ENCODE measurements around the gene GJA3. TPM values are rescaled to one million over a fixed set of nuclear protein-coding genes. Genes with fewer than 3 reads are reported as not detected.

The GJA3 gene
- total and polyA plus RNA-seq, 4 donors: 0.02 to 0.31 (median 0.03) TPM; not detected in 1

DNA sequence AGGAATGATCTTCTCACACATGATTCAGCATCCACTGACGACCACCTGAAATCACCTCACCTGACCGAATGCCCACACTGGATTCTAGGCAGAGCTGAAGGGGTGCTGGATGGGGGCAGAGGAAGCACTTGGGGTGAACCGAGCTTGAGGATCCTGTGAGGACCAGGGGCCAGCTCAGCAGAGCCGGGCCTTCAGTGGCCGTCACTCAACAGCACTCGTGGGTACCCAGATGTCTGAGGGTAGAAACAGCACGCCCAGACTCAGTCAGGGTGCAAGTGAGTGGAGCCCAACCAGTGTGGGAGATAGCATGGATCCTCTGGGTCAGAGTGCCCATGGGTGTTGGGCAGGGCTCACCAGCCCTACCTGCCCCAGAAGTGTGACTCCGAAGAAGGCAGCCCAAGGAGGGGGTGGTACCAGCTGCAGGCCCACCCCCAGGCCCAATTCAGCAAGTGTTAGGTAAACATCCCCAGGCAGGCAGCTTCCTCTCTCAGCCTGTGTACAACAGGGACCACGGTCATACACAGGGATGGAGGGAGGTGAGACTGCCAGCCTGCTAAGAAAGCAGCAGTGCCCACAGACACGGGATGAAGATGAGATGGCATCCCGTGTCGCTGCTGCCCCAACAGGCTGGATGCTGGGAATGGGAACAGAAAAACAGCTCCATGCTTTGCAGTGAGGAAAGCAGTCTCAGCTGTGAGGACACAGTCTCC is 16.6 kb downstream of the GJA3 start:
- DNase-seq: no peak
- no peak overlapping the region for H3K27ac ChIP-seq (ENCODE audit: low read depth in 1 of 2, low read length in 1 of 2)
- H3K9ac ChIP-seq (ENCODE audit: insufficient read depth in 1 of 2, low read length in 2 of 2): no peak overlapping the region
- H3K27me3 ChIP-seq (ENCODE audit: control insufficient read depth in 3 of 3, insufficient read depth in 3 of 3, low read length in 2 of 3): peaks cover 0 to 54% (median 36%) of the 10 kb centered on the region in 3 donors
- peaks cover 0 to 5% (median 0%) of the 10 kb centered on the region in 4 donors for H3K9me3 ChIP-seq (ENCODE audit: control insufficient read depth in 4 of 4, insufficient read depth in 3 of 4, low read length in 3 of 4)
- no peak for ATAC-seq (ENCODE audit: insufficient read depth, low FRiP score)
- 77 to 88% methylated on average over 12 of the region's 12 CpGs for WGBS, 2 donors
- H3K36me3 ChIP-seq (ENCODE audit: control insufficient read depth in 4 of 4, insufficient read depth in 4 of 4, low read length in 4 of 4): no peaks in the 10 kb centered on the region
- H3K4me1 ChIP-seq (ENCODE audit: control insufficient read depth in 5 of 5, insufficient read depth in 5 of 5, low read length in 5 of 5): peaks cover 0 to 10% (median 3%) of the 10 kb centered on the region in 5 donors
- no peak overlapping the region for H3K4me3 ChIP-seq
- TF ChIP-seq, protein P1, sequence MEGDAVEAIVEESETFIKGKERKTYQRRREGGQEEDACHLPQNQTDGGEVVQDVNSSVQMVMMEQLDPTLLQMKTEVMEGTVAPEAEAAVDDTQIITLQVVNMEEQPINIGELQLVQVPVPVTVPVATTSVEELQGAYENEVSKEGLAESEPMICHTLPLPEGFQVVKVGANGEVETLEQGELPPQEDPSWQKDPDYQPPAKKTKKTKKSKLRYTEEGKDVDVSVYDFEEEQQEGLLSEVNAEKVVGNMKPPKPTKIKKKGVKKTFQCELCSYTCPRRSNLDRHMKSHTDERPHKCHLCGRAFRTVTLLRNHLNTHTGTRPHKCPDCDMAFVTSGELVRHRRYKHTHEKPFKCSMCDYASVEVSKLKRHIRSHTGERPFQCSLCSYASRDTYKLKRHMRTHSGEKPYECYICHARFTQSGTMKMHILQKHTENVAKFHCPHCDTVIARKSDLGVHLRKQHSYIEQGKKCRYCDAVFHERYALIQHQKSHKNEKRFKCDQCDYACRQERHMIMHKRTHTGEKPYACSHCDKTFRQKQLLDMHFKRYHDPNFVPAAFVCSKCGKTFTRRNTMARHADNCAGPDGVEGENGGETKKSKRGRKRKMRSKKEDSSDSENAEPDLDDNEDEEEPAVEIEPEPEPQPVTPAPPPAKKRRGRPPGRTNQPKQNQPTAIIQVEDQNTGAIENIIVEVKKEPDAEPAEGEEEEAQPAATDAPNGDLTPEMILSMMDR (IDR thresholded peaks at IDR 0.05; ENCODE audit: control extremely low read depth, extremely low read depth): no peak

DNA sequence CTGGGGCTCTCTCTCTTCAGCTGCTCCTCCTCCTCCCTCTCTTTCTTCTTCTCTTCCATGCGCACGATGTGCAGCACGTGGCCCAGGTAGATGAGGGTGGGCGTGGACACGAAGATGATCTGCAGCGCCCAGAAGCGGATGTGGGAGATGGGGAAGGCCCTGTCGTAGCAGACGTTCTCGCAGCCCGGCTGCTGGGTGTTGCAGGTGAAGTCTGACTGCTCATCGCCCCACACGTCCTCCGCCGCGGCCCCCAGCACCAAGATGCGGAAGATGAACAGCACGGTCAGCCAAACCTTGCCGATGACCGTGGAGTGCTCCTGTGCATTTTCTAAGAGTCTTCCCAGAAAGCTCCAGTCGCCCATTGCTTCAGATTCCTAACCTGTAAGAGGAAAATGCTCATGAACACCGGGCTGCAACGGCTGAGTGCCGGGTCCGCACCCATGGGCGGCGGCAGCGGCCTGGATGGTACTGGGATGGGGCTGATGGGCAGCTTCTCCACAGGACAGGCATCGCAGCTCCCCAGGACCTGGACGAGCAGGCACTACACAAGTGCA is 17.8 kb downstream of the GJA3 start:
- 82 to 87% methylated on average over 30 of the region's 30 CpGs for WGBS, 2 donors
- DNase-seq: no peak
- Histone ChIP-seq H3K27ac (ENCODE audit: low read depth in 1 of 2, low read length in 1 of 2) (no peak overlapping the region), H3K4me1 (ENCODE audit: control insufficient read depth in 5 of 5, insufficient read depth in 5 of 5, low read length in 5 of 5) (peaks cover 0 to 10% (median 3%) of the 10 kb centered on the region in 5 donors), H3K4me3 (no peak overlapping the region), H3K36me3 (ENCODE audit: control insufficient read depth in 4 of 4, insufficient read depth in 4 of 4, low read length in 4 of 4) (no peaks in the 10 kb centered on the region), H3K27me3 (ENCODE audit: control insufficient read depth in 3 of 3, insufficient read depth in 3 of 3, low read length in 2 of 3) (peaks cover 0 to 48% (median 38%) of the 10 kb centered on the region in 3 donors), H3K9me3 (ENCODE audit: control insufficient read depth in 4 of 4, insufficient read depth in 3 of 4, low read length in 3 of 4) (peaks cover 0 to 5% (median 0%) of the 10 kb centered on the region in 4 donors), H3K9ac (ENCODE audit: insufficient read depth in 1 of 2, low read length in 2 of 2) (no peak overlapping the region)
- no peak for ATAC-seq (ENCODE audit: insufficient read depth, low FRiP score)
- TF ChIP-seq, protein P1 (IDR thresholded peaks at IDR 0.05; ENCODE audit: control extremely low read depth, extremely low read depth): no peak

DNA sequence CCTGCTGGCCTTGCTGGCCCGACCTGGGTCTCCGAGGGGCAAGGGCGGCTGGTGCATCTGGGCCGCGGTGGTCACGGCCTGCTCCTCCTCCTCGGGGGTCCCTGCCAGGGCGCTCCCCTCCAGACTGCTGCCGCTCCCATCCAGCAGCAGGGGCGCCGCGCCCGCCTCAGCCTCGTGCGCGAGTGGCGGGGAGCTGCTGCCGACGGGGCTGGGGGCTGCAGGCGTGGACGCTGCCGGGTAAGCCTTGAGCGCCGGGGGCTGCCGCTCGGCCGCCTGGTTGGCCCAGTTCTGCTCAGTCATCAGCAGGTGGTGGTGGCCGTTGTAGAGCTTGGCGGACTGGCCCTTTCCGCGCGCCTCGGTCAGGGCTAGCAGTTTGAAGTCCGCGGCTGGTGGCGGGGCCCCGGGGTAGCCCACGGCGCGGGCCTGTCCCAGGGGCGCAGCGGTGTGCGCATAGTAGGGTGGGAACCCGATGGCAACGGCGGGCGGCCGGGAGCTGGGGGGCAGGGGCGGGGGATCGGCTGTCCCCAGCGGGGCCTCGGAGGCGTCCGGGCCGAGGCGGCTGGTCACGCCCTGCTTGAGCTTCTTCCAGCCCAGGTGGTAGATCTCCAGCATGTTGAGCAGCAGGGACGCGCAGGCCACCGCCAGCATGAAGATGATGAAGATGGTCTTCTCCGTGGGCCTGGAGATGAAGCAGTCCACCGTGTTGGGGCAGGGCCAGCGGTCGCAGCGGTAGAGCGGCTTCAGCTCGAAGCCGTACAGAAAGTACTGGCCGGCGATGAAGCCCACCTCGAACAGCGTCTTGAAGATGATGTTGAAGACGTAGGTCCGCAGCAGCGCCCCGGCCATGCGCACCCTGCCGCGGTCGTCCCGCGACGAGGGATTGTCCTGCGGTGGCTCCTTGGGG is 18.6 kb downstream of the GJA3 start:
- no peak overlapping the region for H3K9ac ChIP-seq (ENCODE audit: insufficient read depth in 1 of 2, low read length in 2 of 2)
- no peak overlapping the region for H3K4me3 ChIP-seq
- DNase-seq (no peak), ATAC-seq (ENCODE audit: insufficient read depth, low FRiP score) (no peak)
- H3K27me3 ChIP-seq (ENCODE audit: control insufficient read depth in 3 of 3, insufficient read depth in 3 of 3, low read length in 2 of 3): peaks cover 0 to 48% (median 37%) of the 10 kb centered on the region in 3 donors
- peak overlapping the region in 1 of 2 donors; percentile 70 for H3K27ac ChIP-seq (ENCODE audit: low read depth in 1 of 2, low read length in 1 of 2)
- H3K9me3 ChIP-seq (ENCODE audit: control insufficient read depth in 4 of 4, insufficient read depth in 3 of 4, low read length in 3 of 4): peaks cover 0 to 5% (median 0%) of the 10 kb centered on the region in 4 donors
- TF ChIP-seq, protein P1 (IDR thresholded peaks at IDR 0.05; ENCODE audit: control extremely low read depth, extremely low read depth): no peak
- H3K36me3 ChIP-seq (ENCODE audit: control insufficient read depth in 4 of 4, insufficient read depth in 4 of 4, low read length in 4 of 4): no peaks in the 10 kb centered on the region
- WGBS, 2 donors: 26 to 41% methylated on average over 66 to 84 of the region's 84 CpGs
- H3K4me1 ChIP-seq (ENCODE audit: control insufficient read depth in 5 of 5, insufficient read depth in 5 of 5, low read length in 5 of 5): peaks cover 0 to 10% (median 3%) of the 10 kb centered on the region in 5 donors
